Subcutaneous abdominal adipose tissue (tissue), 5 donors: ENCODE results near the gene CCDC183.
"Not testable (repeated sequence)": the region's sequence is repeated elsewhere in the genome, so short reads cannot be mapped to it uniquely, and the experiment has no call there.

Experiments used
- H3K27ac ChIP-seq: one replicate; pipeline ENCODE4 v1.7.0; 2013; ENCODE audit warnings: low read depth, mild to moderate bottlenecking, inconsistent platforms, low read length, moderate library complexity
- H3K27me3 ChIP-seq, 5 donors: one replicate each; pipeline ENCODE4 v1.7.0; 2013; ENCODE audit warnings: low read length in 5 of 5, inconsistent platforms in 1 of 5; ENCODE audit not compliant: control insufficient read depth in 5 of 5, insufficient read depth in 4 of 5
- H3K36me3 ChIP-seq, 5 donors: one replicate each; pipeline ENCODE4 v1.7.0; 2013; ENCODE audit warnings: low read length in 5 of 5; ENCODE audit not compliant: control insufficient read depth in 5 of 5, insufficient read depth in 5 of 5
- H3K4me1 ChIP-seq, 5 donors: one replicate each; pipeline ENCODE4 v1.7.0; 2013; ENCODE audit warnings: low read length in 5 of 5, mild to moderate bottlenecking in 3 of 5, moderate library complexity in 1 of 5; ENCODE audit not compliant: control insufficient read depth in 5 of 5, insufficient read depth in 5 of 5
- H3K4me3 ChIP-seq, 5 donors: one replicate each; pipeline ENCODE4 v1.7.0; 2013; ENCODE audit warnings: low read length in 5 of 5, low read depth in 1 of 5
- H3K9ac ChIP-seq, 5 donors: one replicate each; pipeline ENCODE4 v1.7.0; 2013; ENCODE audit warnings: low read length in 5 of 5, mild to moderate bottlenecking in 4 of 5, moderate library complexity in 3 of 5
- H3K9me3 ChIP-seq, 5 donors: one replicate each; pipeline ENCODE4 v1.7.0; 2013; ENCODE audit warnings: low read length in 5 of 5; ENCODE audit not compliant: control insufficient read depth in 5 of 5
- donor health status: healthy.
- donor health status: healthy.
- donor health status: healthy.
- donor health status: healthy.
- donor health status: healthy.

CCDC183 gene

DNA sequence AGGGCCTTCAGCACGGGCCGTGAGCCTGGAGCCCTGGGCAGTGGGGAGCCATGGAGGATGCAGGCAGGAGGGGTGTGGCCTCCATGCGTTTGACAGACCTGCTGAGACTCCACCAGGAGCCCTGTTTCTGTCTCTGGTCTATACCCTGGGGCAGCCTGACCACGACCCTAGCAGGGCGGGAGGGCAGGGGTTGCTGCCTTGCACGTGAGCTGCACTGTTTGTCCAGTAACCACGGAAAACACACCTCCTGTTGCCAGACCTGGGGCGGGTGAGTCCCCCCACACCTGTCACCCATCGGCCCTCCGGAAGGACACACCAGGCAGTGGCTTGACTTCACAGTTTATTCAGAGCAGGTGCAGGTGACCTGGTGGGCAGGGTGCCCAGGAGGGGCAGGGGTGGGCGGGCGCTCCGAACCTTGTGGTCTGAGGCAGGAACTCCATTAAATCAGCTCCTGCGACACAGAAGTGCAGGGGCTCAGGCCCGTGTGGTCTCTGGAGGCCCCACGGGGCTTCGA, 42.0 kb upstream of the CCDC183 start:
- Histone ChIP-seq H3K9me3 (peaks cover 0 to 28% (median 23%) of the 10 kb centered on the region in 5 donors), H3K4me1 (peaks cover 0 to 11% (median 3%) of the 10 kb centered on the region in 5 donors), H3K4me3 (no peak overlapping the region), H3K27me3 (peaks cover 0 to 5% (median 0%) of the 10 kb centered on the region in 5 donors), H3K36me3 (no peaks in the 10 kb centered on the region), H3K9ac (no peak overlapping the region), H3K27ac (no peak overlapping the region)

DNA sequence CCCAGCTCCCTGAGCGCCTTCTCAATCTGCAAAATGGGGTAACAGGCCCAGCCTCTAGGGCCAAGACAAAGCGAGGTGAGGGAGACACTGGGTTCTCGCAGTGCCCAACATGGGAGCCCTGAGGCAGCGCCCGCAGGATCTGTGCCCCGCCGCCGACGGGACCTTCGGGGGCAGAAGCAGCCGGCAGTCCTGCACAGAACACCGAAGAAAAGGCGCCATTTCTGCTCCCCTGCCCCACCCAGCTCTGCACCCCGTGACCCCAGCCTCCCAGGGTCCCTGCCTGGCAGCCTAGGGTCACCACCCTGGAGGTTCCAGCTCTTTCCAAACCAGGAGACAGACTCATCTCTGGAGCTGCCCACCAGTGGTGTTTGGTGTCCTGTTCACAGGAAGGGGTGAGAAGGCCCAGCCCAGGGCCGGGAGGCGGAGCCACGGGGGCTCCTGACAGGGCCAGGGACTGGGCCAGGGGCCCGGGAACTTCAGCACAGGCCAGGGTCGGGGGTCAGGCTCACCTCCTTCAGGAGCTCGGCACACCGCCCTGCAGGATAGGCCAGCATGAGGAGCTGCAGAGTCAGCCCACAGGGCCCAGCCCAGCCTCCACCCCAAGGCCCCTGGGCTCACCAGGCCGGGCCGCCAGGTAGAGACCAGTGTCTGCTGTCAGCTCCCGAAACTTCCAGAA, 41.4 kb upstream of the CCDC183 start:
- no peak overlapping the region for H3K27ac ChIP-seq
- peaks cover 0 to 28% (median 23%) of the 10 kb centered on the region in 5 donors for H3K9me3 ChIP-seq
- H3K4me3 ChIP-seq: no peak overlapping the region
- H3K36me3 ChIP-seq: no peaks in the 10 kb centered on the region
- peaks cover 0 to 5% (median 0%) of the 10 kb centered on the region in 5 donors for H3K4me1 ChIP-seq
- peaks cover 0 to 5% (median 0%) of the 10 kb centered on the region in 5 donors for H3K27me3 ChIP-seq
- H3K9ac ChIP-seq: no peak overlapping the region

DNA sequence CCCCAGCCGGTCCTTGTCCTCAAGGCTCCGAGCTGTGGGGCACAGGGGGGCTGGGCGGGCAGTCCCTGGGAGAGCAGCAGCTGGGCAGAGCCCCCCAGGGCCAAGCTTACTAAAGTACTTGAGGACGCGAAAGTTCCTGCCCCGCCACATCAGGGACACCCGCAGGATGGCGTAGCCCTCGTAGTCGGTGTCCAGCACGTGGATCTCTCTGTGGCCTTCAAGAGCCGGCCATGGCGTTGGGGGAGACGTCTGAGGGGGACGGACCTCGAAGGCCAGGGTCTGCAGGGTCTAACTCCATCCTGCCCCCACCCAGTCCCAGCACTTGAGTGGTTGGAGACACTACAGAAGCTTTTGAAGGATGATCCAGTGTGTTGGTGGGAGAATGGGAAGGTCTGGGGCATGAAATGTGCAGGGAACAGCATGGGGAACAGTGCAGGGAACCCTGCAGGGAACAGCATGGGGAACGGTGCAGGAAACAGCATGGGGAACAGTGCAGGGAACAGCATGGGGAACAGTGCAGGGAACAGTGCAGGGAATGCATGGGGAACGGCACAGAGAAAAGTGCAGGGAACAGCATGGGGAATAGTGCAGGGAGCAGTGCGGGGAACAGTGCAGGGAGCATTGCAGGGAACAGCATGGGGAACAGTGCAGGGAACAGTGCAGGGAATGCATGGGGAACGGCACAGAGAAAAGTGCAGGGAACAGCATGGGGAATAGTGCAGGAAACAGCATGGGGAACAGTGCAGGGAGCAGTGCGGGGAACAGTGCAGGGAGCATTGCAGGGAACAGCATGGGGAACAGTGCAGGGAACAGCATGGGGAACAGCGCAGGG, 40.6 kb upstream of the CCDC183 start:
- not testable (repeated sequence) for H3K27ac ChIP-seq

GRCh38 chr9:136756134-136756438, 40.1 kb upstream of the CCDC183 start:
- Histone ChIP-seq H3K27ac (no peak overlapping the region), H3K9me3 (peaks cover 0 to 28% (median 23%) of the 10 kb centered on the region in 5 donors), H3K4me3 (peak overlapping the region in 1 of 5 donors; percentile 8), H3K36me3 (no peaks in the 10 kb centered on the region), H3K27me3 (peaks cover 0 to 9% (median 0%) of the 10 kb centered on the region in 5 donors), H3K9ac (no peak overlapping the region), H3K4me1 (peaks cover 0 to 4% (median 0%) of the 10 kb centered on the region in 5 donors)

More for the DNA sequence above, 40.6 kb upstream of the CCDC183 start:
- H3K4me1 ChIP-seq, H3K36me3 ChIP-seq, H3K4me3 ChIP-seq, H3K27me3 ChIP-seq, H3K9ac ChIP-seq: not testable (repeated sequence)
- H3K9me3 ChIP-seq: peaks cover 0 to 28% (median 23%) of the 10 kb centered on the region in 5 donors

- no peak overlapping the region for H3K9ac ChIP-seq
- H3K27me3 ChIP-seq: peaks cover 0 to 9% (median 0%) of the 10 kb centered on the region in 5 donors
- H3K4me3 ChIP-seq: no peak overlapping the region
- H3K27ac ChIP-seq: no peak overlapping the region
- peaks cover 0 to 21% (median 16%) of the 10 kb centered on the region in 5 donors for H3K9me3 ChIP-seq
- H3K36me3 ChIP-seq: no peaks in the 10 kb centered on the region
- peaks cover 0 to 4% (median 0%) of the 10 kb centered on the region in 5 donors for H3K4me1 ChIP-seq
Observed at GRCh38 chr9:136756836-136757235, 39.3 kb upstream of the CCDC183 start.

DNA sequence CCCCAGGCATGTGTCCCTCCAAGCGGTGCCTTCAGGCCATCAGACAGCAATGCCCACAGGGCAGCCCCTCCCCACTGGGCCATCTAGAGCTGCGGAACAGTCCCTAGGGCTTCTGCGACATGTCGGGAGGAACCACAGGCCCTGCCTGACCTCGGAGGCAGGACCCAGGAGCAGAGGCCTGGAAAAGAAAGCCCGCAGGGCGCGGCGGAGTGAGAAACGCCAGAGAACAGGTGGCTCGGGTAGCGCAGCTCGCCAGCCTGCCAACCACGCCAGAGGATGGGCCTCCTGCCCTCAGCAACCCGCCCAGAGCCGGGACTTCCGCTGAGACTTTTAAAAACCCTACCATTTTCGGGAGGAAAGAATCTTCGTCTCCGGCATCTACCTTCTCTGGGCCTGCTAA, 38.8 kb upstream of the CCDC183 start:
- H3K27me3 ChIP-seq: peaks cover 0 to 9% (median 0%) of the 10 kb centered on the region in 5 donors
- no peak overlapping the region for H3K27ac ChIP-seq
- no peak overlapping the region for H3K4me3 ChIP-seq
- H3K4me1 ChIP-seq: peaks cover 0 to 4% (median 0%) of the 10 kb centered on the region in 5 donors
- H3K9ac ChIP-seq: no peak overlapping the region
- H3K36me3 ChIP-seq: no peaks in the 10 kb centered on the region
- H3K9me3 ChIP-seq: peaks cover 0 to 16% (median 12%) of the 10 kb centered on the region in 5 donors

GRCh38 chr9:136757751-136758140, 38.4 kb upstream of the CCDC183 start:
- no peak overlapping the region for H3K9ac ChIP-seq

GRCh38 chr9:136759001-136759400, 37.1 kb upstream of the CCDC183 start:
- Histone ChIP-seq H3K4me1 (peaks cover 0 to 7% (median 5%) of the 10 kb centered on the region in 5 donors), H3K9me3 (peaks cover 0 to 13% (median 10%) of the 10 kb centered on the region in 5 donors), H3K27me3 (peaks cover 0 to 9% (median 3%) of the 10 kb centered on the region in 5 donors), H3K9ac (no peak overlapping the region), H3K36me3 (no peaks in the 10 kb centered on the region), H3K4me3 (no peak overlapping the region), H3K27ac (no peak overlapping the region)

More at GRCh38 chr9:136757751-136758140, 38.4 kb upstream of the CCDC183 start:
- no peaks in the 10 kb centered on the region for H3K36me3 ChIP-seq
- no peak overlapping the region for H3K4me3 ChIP-seq
- H3K4me1 ChIP-seq: peaks cover 0 to 4% (median 1%) of the 10 kb centered on the region in 5 donors
- H3K27ac ChIP-seq: no peak overlapping the region
- peaks cover 0 to 14% (median 10%) of the 10 kb centered on the region in 5 donors for H3K9me3 ChIP-seq
- H3K27me3 ChIP-seq: peaks cover 0 to 9% (median 0%) of the 10 kb centered on the region in 5 donors

DNA sequence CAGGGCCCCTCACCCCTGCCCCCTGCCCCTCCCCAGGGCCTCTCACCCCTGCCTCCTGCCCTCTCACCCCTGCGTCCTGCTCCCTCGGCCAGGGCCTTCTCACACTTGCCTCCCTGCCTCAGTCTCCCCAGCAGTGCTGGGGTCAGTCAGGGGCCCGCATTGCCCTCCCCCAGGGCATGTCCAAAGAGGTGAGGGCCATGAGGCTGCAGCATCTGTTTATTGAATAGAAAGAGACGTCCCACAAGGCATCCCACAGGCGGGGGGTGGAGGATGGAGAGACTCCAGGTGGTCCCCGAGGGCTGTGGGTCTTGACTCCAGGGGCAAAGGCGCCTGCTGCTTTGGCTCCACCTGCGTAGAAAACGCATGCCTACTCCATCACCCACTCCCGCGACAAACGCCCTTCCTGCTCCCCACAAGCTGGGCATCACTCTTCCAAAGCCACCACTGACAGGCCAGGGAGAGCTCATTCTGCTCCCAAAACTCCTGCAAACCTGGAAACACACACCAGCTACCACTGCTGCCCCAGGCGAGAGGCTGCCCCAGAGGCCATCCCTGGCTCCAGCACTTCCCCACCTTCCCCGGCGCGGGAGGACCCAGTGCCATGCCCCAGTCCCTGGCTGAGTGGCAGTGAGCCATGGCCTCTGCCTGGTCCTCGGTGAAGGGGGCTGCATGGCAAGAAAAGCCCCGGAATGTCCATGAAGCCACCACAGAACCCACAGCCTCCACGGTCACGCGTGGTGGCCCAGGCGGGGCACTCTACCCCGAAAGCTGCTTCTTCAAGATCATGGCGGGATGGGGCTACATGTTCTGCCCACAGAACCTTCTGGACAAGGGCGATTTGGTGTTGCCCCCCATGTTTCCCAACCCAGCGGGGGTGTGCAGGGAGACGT, 36.5 kb upstream of the CCDC183 start:
- Histone ChIP-seq H3K4me1 (peaks cover 0 to 7% (median 5%) of the 10 kb centered on the region in 5 donors), H3K4me3 (no peak overlapping the region), H3K9me3 (peaks cover 0 to 13% (median 10%) of the 10 kb centered on the region in 5 donors), H3K27me3 (peaks cover 0 to 10% (median 3%) of the 10 kb centered on the region in 5 donors), H3K36me3 (no peaks in the 10 kb centered on the region), H3K9ac (no peak overlapping the region), H3K27ac (no peak overlapping the region)
